GM18505 (cell line): ENCODE results near the gene IL37.

ENCODE experiments used
- ATAC-seq: cut with Tn5 transposase; IDR thresholded peaks from one replicate; pipeline ENCODE4 v1.9.1; 2021; ENCODE audit not compliant: unreplicated experiment
- POLR2A ChIP-seq: IDR thresholded peaks from 4 replicates; pipeline ENCODE4 v1.6.1; 2011; ENCODE audit warnings: borderline replicate concordance; ENCODE audit not compliant: insufficient read depth, insufficient read length; ENCODE audit errors: extremely low read depth

The IL37 gene, protein sequence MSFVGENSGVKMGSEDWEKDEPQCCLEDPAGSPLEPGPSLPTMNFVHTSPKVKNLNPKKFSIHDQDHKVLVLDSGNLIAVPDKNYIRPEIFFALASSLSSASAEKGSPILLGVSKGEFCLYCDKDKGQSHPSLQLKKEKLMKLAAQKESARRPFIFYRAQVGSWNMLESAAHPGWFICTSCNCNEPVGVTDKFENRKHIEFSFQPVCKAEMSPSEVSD

DNA sequence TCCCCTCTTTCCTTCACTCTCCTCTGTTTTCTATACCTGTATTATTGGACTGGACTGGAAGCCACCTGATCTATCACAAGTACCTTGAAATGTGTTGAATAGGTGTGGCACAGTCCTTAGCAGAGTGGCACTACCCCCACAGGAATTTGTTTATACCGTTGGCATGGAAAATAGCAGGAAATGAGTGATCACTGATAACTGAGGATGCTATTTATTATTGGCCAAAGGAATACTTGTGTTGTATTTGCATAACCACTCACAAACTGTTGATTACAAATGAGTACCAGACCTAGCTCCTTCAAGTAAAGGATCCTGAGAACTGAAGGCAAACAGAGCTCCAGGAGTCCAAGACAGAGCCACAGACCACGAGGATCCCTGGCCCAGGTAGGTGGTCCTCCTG lies at the start of gene IL37:
IL37 (plus strand) TSS at position 301 of the 400 bp plus-strand sequence. CDS start 1,848 bp downstream, outside the sequence.
- ATAC-seq: no peak

DNA sequence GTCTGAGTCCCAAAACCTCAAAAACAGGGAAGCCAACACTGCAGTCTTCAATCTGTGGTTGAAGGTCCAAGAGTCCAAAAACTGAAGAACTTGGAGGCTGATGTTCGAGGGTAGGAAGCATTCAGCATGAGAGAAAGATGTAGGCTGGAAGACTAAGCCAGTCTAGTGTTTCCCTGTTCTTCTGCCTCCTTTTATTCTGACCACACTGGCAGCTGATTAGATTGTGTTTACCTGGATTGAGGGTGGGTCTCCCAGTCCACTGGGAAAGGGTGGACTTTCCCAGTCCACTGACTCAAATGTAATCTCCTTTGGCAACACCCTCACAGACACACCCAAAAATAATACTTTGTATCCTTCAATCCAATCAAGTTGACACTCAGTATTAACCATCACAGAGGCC lies 46.9 kb upstream of the IL37 start:
- no peak for ATAC-seq
- no peak for TF ChIP-seq POLR2A

More for the DNA sequence above, at the start of gene IL37:
- TF ChIP-seq POLR2A: no peak

DNA sequence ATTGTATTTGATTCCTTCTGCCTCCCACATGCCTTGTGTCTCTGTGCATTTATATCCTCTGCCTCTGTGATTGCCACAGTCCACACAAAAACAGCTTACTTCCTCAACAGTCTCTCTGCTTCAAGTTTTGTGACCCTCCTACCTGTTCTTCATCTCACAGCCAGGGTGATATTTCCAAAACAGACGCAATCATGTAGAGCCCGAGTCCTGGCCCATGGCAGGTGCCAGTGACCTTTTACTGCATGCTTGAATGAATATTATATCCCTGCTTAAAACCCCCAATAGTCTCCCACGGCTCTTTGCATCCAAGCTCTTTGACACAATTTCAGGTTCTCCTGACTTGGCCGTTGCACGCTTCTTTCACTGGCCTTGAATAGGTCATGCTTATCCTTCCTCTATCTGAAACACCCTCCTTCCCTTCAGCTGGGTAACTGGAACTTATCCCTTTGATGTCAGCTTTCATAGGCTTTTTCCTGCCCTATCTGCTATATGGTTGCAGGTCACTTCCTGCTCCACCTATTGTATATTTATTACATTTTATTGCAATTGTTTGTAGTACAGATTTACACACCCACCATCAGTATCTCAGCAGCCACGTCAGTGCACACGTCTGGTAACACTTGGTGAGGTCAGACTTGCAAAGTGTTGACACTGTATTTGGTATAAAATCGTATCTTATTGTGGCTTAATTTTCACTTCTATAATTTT lies 44.7 kb upstream of the IL37 start:
- no peak for TF ChIP-seq POLR2A
- ATAC-seq: no peak

DNA sequence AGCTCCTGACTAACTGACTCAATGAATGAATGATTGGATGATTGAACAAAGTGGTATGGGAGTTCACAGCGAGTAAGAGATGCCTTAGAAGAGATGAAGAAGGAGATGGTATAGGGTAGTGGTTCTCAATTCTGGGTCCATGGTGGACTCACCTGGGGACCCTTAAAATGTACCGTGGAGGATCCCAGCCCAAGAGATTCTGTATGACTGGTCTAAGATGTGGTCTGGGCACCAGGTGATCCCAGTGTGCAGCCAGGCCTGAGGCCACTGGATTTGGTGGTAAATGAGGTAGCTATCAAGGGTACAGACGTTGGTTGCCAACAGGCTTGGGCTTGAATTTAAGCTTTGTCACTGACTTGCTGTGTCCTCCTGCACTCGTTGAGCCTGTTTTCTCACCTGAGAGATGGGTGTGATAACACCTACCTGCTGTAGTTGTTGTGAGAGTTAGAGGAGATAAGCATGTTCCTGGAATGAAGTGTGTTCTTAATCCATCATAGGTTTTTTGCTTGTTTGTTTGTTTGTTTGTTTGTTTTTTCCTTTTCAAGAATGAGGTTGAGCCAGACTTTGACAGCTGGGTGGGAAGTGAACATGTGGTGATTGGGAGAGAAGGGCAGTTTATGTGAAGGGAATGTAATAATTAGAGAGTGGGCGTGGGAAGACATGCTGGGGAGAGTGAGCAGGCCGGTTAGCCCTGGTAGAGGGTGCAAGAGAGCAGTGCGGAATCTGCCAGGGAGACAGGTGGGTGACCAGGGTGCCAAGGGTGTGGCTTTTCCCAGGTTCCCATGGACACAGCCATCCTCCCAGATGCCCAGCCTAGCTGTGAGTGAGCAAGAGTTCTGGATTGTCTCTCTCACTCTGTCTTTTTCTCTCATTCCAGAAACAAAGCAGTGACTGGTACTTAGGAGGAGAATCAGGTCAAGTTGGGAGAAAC lies 43.0 kb upstream of the IL37 start:
- TF ChIP-seq POLR2A: no peak
- ATAC-seq: no peak

DNA sequence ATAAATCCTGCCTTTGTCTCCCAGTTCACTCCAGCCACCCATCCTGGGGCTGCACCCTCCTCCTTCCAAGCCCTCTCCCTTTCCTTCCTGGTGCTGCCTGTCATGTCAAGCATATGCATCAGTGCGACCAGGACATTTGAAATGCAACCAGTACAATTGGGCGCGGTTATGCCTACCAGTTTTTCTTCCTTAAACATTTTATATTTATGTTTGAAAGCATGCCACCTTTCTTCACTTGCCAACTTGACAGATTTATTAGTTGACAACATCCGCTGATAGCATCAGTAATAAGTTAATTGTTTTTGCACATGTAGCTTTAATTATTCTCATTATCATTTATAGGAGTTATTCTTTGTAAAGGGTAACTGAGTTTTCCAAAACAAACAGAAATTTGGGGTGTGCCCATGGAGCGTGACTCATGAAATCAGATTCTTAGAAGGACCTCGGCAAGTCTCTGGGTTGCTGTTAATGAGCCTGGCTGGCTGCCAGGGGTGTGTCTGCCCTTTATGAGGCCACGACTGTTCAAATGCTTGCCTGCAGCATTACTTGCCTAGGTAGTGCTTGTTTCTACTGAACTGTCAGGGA lies 41.6 kb upstream of the IL37 start:
- ATAC-seq: no peak
- no peak for TF ChIP-seq POLR2A

DNA sequence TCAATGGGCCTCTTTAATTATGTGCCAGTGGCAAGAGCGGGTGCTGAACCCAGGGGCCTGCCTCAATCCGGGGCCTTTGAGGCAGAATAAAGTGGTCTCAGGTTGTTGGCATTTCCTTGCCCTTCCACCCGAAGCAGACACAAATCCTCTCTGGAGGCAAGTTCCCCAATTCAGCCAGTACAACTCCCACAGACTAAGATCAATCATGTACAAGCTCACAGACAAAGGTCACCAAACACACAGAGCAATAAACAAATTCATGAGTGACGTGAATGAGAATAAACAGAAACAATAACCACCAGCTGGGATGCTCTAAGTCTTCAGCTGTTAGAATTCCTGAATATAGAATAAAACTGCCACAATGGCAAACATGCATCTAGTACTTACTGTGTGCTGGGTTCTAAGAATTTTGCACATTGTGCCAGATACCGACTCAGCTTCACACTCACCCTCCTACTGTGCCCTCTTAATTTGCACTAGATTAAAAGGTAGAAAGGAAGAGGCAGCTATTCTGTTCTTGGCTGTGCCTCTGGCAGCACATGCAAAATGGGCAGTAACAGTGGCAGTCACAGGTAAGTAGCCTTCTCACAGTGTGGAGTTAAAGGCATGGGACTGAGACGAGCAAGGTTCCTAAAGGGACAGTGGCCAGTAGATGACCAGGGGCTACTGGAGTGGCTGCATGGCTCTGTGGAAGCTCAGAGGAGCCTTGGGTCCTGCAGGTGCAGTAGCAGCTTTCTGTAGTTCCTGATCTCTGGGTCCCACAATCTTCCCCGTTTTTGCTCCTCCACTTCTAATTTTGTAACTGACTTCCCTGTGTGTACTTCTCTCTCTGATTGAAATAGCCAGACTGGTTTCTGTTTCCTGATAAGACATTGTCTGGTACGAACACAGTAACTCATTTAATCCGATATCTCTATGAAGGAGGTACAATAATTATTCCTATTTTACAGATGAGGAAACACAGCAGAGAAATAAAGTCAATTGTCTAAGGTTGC lies 39.8 kb upstream of the IL37 start:
- TF ChIP-seq POLR2A: no peak
- no peak for ATAC-seq

DNA sequence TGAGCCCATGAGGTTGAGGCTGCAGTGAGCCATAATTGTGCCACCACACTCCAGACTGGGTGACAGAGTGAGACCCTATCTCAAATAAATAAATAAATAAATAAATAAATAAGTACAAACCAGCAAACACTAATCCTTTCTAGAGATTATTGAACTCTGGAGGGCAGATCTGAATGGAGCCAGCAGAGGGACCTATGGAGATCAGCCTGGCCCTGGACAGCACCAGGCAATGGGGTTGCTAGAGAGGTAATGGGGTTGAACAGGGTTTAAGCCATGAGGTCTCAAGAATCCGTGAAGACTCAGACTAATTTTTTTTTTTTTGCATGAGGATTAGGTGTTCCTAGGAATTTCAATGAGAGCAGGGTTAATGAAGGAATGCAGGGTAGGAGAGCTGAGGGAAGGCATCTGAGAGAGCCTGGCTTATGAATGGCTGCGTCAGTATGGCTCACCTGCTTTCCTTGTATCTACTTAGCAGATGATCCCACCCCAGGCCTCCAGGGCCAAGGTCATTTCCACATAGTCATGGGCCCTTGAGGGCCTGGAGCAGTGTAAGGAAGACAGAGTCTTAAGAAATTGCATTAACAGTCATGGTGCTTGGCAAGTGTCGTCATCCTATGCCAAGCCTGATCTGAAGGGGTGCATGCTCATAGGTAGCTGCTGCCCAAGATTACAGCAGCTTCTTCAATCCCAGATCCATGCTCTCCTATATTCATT lies 34.6 kb upstream of the IL37 start:
- no peak for TF ChIP-seq POLR2A
- ATAC-seq: no peak

DNA sequence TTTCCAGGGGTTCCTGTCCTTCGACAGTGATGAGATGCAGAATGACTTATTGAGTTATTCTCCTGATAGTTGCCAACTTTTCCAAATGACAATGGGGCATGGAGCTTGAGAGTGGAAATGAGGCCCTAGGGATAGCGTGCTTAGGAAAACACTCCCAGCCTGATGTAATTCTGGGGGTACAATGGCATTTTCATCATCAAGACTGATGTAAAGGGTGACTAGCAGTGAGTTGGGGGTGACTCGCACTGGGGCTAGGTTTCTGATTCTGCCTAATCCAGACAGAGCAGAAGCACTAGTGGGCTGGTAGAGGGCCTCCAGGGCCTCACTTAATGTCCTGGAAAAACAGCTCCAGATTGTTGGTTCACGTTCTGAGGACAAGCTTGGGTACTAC lies 34.0 kb upstream of the IL37 start:
- ATAC-seq: no peak
- TF ChIP-seq POLR2A: no peak

DNA sequence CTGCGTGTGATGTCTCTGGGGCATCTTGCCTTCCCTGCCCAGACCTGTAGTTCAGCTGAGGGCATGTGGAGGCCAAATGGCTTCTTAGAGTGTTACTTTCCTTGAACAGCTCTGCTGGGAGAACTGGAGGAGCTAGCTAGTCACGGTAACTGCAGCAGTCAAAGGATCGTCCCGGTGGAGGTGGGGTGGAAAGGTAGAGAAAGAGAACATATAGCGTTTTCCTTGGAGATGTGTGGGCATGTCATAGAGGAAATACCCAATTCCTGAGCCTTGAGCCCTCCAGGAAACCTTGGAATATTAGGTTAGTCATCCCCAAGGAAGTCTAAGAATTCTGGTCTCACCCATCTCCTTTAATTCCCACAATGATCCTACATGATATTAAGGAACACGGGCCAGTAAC lies 33.5 kb upstream of the IL37 start:
- ATAC-seq: no peak
- no peak for TF ChIP-seq POLR2A

DNA sequence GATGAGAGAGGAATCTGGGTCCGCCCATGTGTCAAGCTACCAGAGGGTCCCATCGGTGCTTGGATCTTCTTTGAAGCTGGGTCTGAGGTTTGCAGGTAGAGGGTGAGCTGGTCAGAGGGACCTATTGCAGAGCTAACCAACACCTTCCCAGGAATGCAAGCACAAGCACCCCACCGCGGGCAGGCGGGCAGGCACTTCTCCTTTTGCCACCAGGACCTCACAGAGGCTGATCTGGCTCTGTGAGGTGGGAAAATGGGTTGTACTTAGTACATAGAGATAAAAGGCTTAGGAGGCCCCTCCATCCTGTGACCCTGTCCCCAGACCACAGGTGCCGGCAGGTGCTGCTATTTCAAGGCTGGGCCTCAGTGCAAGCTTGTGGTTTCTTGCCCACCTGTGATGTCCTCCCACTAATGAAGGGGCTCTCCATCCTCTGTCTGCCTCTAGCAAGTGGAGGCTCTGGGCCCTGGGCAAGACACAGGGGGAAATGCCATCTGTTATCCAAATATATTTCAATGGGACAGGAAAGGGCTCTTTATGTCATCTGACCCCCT lies 31.4 kb upstream of the IL37 start:
- no peak for ATAC-seq
- TF ChIP-seq POLR2A: no peak

DNA sequence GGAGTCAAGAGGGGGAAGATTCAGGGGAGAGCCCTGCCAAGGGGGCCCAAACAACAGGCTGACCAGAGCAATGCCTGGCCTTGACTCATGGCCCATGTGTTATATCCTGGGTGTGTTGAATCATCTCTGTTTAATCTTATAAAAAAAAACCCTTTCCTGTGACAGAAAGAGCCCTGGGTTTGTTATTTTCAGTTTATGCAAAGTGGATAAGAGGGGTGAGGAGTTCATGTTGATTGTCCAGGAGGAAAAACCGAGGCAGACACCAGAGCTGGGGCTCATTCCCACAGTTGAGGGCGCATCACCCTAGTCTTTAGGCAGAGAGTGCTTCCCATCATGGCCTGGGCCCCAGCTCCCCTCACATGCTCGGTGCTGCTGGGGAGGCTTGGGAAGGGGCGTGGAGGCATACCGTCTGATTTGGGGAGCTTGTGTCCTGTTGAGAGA lies 30.9 kb upstream of the IL37 start:
- no peak for TF ChIP-seq POLR2A
- ATAC-seq: no peak
